GM06990 (cell line): Measurements from ENCODE around the gene ARHGAP32.
"Not testable (repeated sequence)": the region's sequence is repeated elsewhere in the genome, so short reads cannot be mapped to it uniquely, and the experiment has no call there.

Experiments used
- DNase-seq: peaks from one replicate; pipeline ENCODE4 v3.0.0-alpha.2; 2011; ENCODE audit not compliant: insufficient read length; ENCODE audit errors: extremely low read depth
- H3K27me3 ChIP-seq: replicated peaks from 2 replicates; pipeline ENCODE4 v1.6.0; 2011; ENCODE audit warnings: low read length; ENCODE audit not compliant: control insufficient read depth, insufficient read depth
- H3K36me3 ChIP-seq: 2 replicates; pipeline ENCODE4 v1.5.1; 2011; ENCODE audit warnings: low read length; ENCODE audit not compliant: control insufficient read depth, insufficient read depth
- H3K4me3 ChIP-seq: replicated peaks from 2 replicates; pipeline ENCODE4 v1.5.1; 2011; ENCODE audit warnings: low read depth, mild to moderate bottlenecking, control low read depth, low read length
- CTCF ChIP-seq: IDR thresholded peaks from 2 replicates; pipeline ENCODE4 v1.5.1; 2011; ENCODE audit warnings: low read length, control low read depth, mild to moderate bottlenecking, inconsistent platforms; ENCODE audit not compliant: insufficient read depth, poor library complexity, severe bottlenecking

ARHGAP32 gene

GRCh38 chr11:128920666-128921065, 271.5 kb downstream of the ARHGAP32 start:
- DNase-seq, result no peak
- TF ChIP-seq CTCF, result no peak
- H3K36me3 ChIP-seq, result no peaks in the 10 kb centered on the region
- H3K27me3 ChIP-seq, result no peaks in the 10 kb centered on the region
- no peak overlapping the region for H3K4me3 ChIP-seq

- not testable (repeated sequence) for H3K4me3 ChIP-seq, H3K27me3 ChIP-seq, DNase-seq, H3K36me3 ChIP-seq
These were observed 272.5 kb downstream of the ARHGAP32 start for GRCh38 chr11:128919635-128920034.

GRCh38 chr11:128919216-128919615, 272.9 kb downstream of the ARHGAP32 start:
- H3K4me3 ChIP-seq, result no peak overlapping the region
- no peak for DNase-seq
- no peaks in the 10 kb centered on the region for H3K36me3 ChIP-seq
- H3K27me3 ChIP-seq, result no peaks in the 10 kb centered on the region
- no peak for TF ChIP-seq CTCF

- Histone ChIP-seq H3K36me3 (no peaks in the 10 kb centered on the region), H3K4me3 (no peak overlapping the region), H3K27me3 (no peaks in the 10 kb centered on the region)
- TF ChIP-seq CTCF, result no peak
- DNase-seq, result no peak
These were observed 274.9 kb downstream of the ARHGAP32 start for GRCh38 chr11:128917144-128917724.

GRCh38 chr11:128916681-128917080, 275.4 kb downstream of the ARHGAP32 start:
- no peak for DNase-seq
- no peak for TF ChIP-seq CTCF
- no peaks in the 10 kb centered on the region for H3K36me3 ChIP-seq
- H3K27me3 ChIP-seq, result no peaks in the 10 kb centered on the region
- no peak overlapping the region for H3K4me3 ChIP-seq

GRCh38 chr11:128916037-128916572, 276.0 kb downstream of the ARHGAP32 start:
- no peak for TF ChIP-seq CTCF
- Histone ChIP-seq H3K36me3 (no peaks in the 10 kb centered on the region), H3K4me3 (no peak overlapping the region), H3K27me3 (no peaks in the 10 kb centered on the region)
- DNase-seq, result no peak
